DND-41 (cell line): ENCODE results near the gene TRAPPC6A.

Experiments
- ATAC-seq: fragments of 200-7000 bp; cut with Tn5 transposase; 3 replicates; pipeline ENCODE4 v1.9.1; 2021; ENCODE audit warnings: low read depth; ENCODE audit not compliant: insufficient read depth
- DNase-seq: peaks from one replicate; pipeline ENCODE4 v3.0.0-alpha.2; 2020
- H2AFZ ChIP-seq: 2 replicates; pipeline ENCODE4 v1.6.0; 2012; ENCODE audit warnings: low read depth, low read length
- H3K27ac ChIP-seq: 2 replicates; pipeline ENCODE4 v1.5.1; 2012; ENCODE audit warnings: low read length, inconsistent platforms
- H3K27me3 ChIP-seq: fragments of 200-600 bp; sonication (generic); 2 replicates; pipeline ENCODE4 v1.6.0; 2012; ENCODE audit warnings: low read length, mild to moderate bottlenecking, inconsistent platforms; ENCODE audit not compliant: insufficient read depth, poor library complexity
- H3K36me3 ChIP-seq: 2 replicates; pipeline ENCODE4 v1.5.1; 2012; ENCODE audit warnings: low read length, inconsistent platforms; ENCODE audit not compliant: insufficient read depth
- H3K4me1 ChIP-seq: 2 replicates; pipeline ENCODE4 v1.5.1; 2012; ENCODE audit warnings: mild to moderate bottlenecking, low read length; ENCODE audit not compliant: insufficient read depth
- H3K4me2 ChIP-seq: 2 replicates; pipeline ENCODE4 v1.6.0; 2012; ENCODE audit warnings: mild to moderate bottlenecking, moderate library complexity, low read length, inconsistent platforms; ENCODE audit not compliant: insufficient read depth
- H3K4me3 ChIP-seq, 2 experiments: fragments of 200-600 bp in 1 of 2; shearing (Covaris generic) in 1 of 2; 2 replicates each; pipeline ENCODE4 v1.5.1; 2012 to 2016; ENCODE audit warnings: inconsistent platforms in 2 of 2, low read length in 2 of 2, mild to moderate bottlenecking in 2 of 2, low read depth in 1 of 2, moderate library complexity in 1 of 2
- H3K79me2 ChIP-seq: 2 replicates; pipeline ENCODE4 v1.6.0; 2012; ENCODE audit warnings: low read length, inconsistent platforms; ENCODE audit not compliant: insufficient read depth
- H3K9ac ChIP-seq: 2 replicates; pipeline ENCODE4 v1.6.0; 2012; ENCODE audit warnings: low read depth, mild to moderate bottlenecking, inconsistent platforms, low read length, moderate library complexity
- H3K9me3 ChIP-seq: 2 replicates; pipeline ENCODE4 v1.5.1; 2012; ENCODE audit warnings: low read length, moderate library complexity, mild to moderate bottlenecking, inconsistent platforms; ENCODE audit not compliant: insufficient read depth, severe bottlenecking
- H4K20me1 ChIP-seq: 2 replicates; pipeline ENCODE4 v1.6.0; 2012; ENCODE audit warnings: low read length; ENCODE audit not compliant: insufficient read depth
- CTCF ChIP-seq: IDR thresholded peaks from 2 replicates; pipeline ENCODE4 v1.5.1; 2012; ENCODE audit warnings: borderline replicate concordance, low read length, moderate library complexity, mild to moderate bottlenecking; ENCODE audit not compliant: poor library complexity, severe bottlenecking; ENCODE audit errors: extremely low read depth
- EZH2 ChIP-seq: IDR thresholded peaks from 3 replicates; pipeline ENCODE4 v1.6.1; 2012; ENCODE audit warnings: borderline replicate concordance, low read depth, mild to moderate bottlenecking, moderate library complexity, low read length, inconsistent platforms; ENCODE audit not compliant: severe bottlenecking

TRAPPC6A gene

GRCh38 chr19:45215391-45216191 lies 37.6 kb upstream of the TRAPPC6A start:
- no peaks in the 10 kb centered on the region for H3K79me2 ChIP-seq
- no peak for TF ChIP-seq CTCF
- no peak for TF ChIP-seq EZH2
- H3K9me3 ChIP-seq: no peaks in the 10 kb centered on the region
- no peak overlapping the region for H3K9ac ChIP-seq
- no peak overlapping the region for H2AFZ ChIP-seq
- H3K27me3 ChIP-seq: peaks cover 8% of the 10 kb centered on the region
- no peaks in the 10 kb centered on the region for H4K20me1 ChIP-seq
- no peaks in the 10 kb centered on the region for H3K36me3 ChIP-seq
- H3K4me3 ChIP-seq: no peak overlapping the region
- no peaks in the 10 kb centered on the region for H3K4me1 ChIP-seq
- H3K4me2 ChIP-seq: no peak overlapping the region
- no peak overlapping the region for H3K27ac ChIP-seq
- DNase-seq: no peak
- no peak for ATAC-seq

GRCh38 chr19:45213031-45213430 lies 35.0 kb upstream of the TRAPPC6A start:
- Histone ChIP-seq H4K20me1 (no peaks in the 10 kb centered on the region), H3K9me3 (no peaks in the 10 kb centered on the region), H3K4me2 (no peak overlapping the region), H2AFZ (no peak overlapping the region), H3K36me3 (no peaks in the 10 kb centered on the region), H3K79me2 (no peaks in the 10 kb centered on the region), H3K9ac (no peak overlapping the region), H3K27ac (no peak overlapping the region), H3K4me3 (no peak overlapping the region), H3K27me3 (peaks cover 6% of the 10 kb centered on the region), H3K4me1 (no peaks in the 10 kb centered on the region)
- DNase-seq (no peak), ATAC-seq (no peak)
- TF ChIP-seq EZH2 (no peak), CTCF (no peak)

- Histone ChIP-seq H3K4me2 (no peak overlapping the region), H2AFZ (no peak overlapping the region), H3K4me3 (no peak overlapping the region), H3K27me3 (peaks cover 6% of the 10 kb centered on the region), H3K9me3 (no peaks in the 10 kb centered on the region), H3K9ac (no peak overlapping the region), H3K4me1 (no peaks in the 10 kb centered on the region), H3K27ac (no peak overlapping the region), H3K79me2 (no peaks in the 10 kb centered on the region), H3K36me3 (no peaks in the 10 kb centered on the region), H4K20me1 (no peaks in the 10 kb centered on the region)
- TF ChIP-seq EZH2: no peak
- TF ChIP-seq CTCF: no peak
- no peak for ATAC-seq
- no peak for DNase-seq
These were observed 33.8 kb upstream of the TRAPPC6A start for GRCh38 chr19:45211751-45212381.
